Fibroblast of peridontal ligament (primary cell): ENCODE data around the gene TCEAL9.
"Not testable (repeated sequence)": the region's sequence is repeated elsewhere in the genome, so short reads cannot be mapped to it uniquely, and the experiment has no call there.

Experiments
- DNase-seq: peaks from one replicate; pipeline ENCODE4 v3.0.0-alpha.2; 2010; ENCODE audit errors: extremely low read depth

Gene TCEAL9

GRCh38 chrX:103356130-103356798 lies at the start of gene TCEAL9:
TCEAL9 (plus strand) TSS chrX:103356506; CDS start chrX:103357685, 1,179 bp downstream.
- peak; percentile 87 for DNase-seq

GRCh38 chrX:103309860-103310554 lies 46.3 kb upstream of the TCEAL9 start:
- no peak for DNase-seq

GRCh38 chrX:103310555-103311398 lies 45.5 kb upstream of the TCEAL9 start, which contains the start of gene BEX2:
BEX2 (minus strand) TSS chrX:103310990; CDS start chrX:103309976, 1,014 bp downstream.
- peak; percentile 4 for DNase-seq

- DNase-seq = no peak
Observed at GRCh38 chrX:103311399-103311780, 44.9 kb upstream of the TCEAL9 start.

GRCh38 chrX:103329991-103330390 lies 26.3 kb upstream of the TCEAL9 start, which contains the start of gene TCEAL7:
TCEAL7 (plus strand) TSS chrX:103330239; CDS start chrX:103331404, 1,165 bp downstream.
- peak; percentile 47 for DNase-seq

GRCh38 chrX:103330681-103331288 lies 25.5 kb upstream of the TCEAL9 start:
- DNase-seq = no peak

- DNase-seq = no peak
Observed at GRCh38 chrX:103338663-103339062, 17.6 kb upstream of the TCEAL9 start.

GRCh38 chrX:103343105-103343504 lies 13.2 kb upstream of the TCEAL9 start:
- peak; percentile 72 for DNase-seq

GRCh38 chrX:103344606-103345005 lies 11.7 kb upstream of the TCEAL9 start:
- no peak for DNase-seq

- no peak for DNase-seq
Observed at GRCh38 chrX:103347682-103348397, 8.5 kb upstream of the TCEAL9 start.

GRCh38 chrX:103356858-103357257 lies 552 bp downstream of the TCEAL9 start:
- DNase-seq = no peak

- no peak for DNase-seq
Observed at GRCh38 chrX:103357871-103358270, 1.6 kb downstream of the TCEAL9 start.

GRCh38 chrX:103359605-103360004 lies 3.3 kb downstream of the TCEAL9 start:
- DNase-seq = not testable (repeated sequence)

- DNase-seq = no peak
Observed at GRCh38 chrX:103360092-103360491, 3.8 kb downstream of the TCEAL9 start.

GRCh38 chrX:103360916-103361315 lies 4.6 kb downstream of the TCEAL9 start:
- no peak for DNase-seq

GRCh38 chrX:103361798-103362197 lies 5.5 kb downstream of the TCEAL9 start:
- DNase-seq = peak; percentile 47

- DNase-seq = peak; percentile 56
Observed at GRCh38 chrX:103362474-103362873, 6.2 kb downstream of the TCEAL9 start.

- DNase-seq = no peak
Observed at GRCh38 chrX:103363046-103363445, 6.7 kb downstream of the TCEAL9 start.

- no peak for DNase-seq
Observed at GRCh38 chrX:103367502-103367901, 11.2 kb downstream of the TCEAL9 start.

GRCh38 chrX:103369479-103369878 lies 13.2 kb downstream of the TCEAL9 start:
- no peak for DNase-seq

- DNase-seq = no peak
Observed at GRCh38 chrX:103372886-103373285, 16.6 kb downstream of the TCEAL9 start.
